Stimulated activated CD8-positive, alpha-beta memory T cell treated with anti-CD3 and anti-CD28 coated beads, Interleukin-12 subunit alpha, Interleukin-12 subunit beta, amount 100 ng/mL, for 24 hours (primary cell): ENCODE measurements around the gene RIPPLY3.
"Not testable (repeated sequence)": the region's sequence is repeated elsewhere in the genome, so short reads cannot be mapped to it uniquely, and the experiment has no call there.

Source experiments
- DNase-seq: peaks from one replicate; pipeline ENCODE4 v3.0.0-alpha.2; 2020; ENCODE audit errors: extremely low read depth

The RIPPLY3 gene

DNA sequence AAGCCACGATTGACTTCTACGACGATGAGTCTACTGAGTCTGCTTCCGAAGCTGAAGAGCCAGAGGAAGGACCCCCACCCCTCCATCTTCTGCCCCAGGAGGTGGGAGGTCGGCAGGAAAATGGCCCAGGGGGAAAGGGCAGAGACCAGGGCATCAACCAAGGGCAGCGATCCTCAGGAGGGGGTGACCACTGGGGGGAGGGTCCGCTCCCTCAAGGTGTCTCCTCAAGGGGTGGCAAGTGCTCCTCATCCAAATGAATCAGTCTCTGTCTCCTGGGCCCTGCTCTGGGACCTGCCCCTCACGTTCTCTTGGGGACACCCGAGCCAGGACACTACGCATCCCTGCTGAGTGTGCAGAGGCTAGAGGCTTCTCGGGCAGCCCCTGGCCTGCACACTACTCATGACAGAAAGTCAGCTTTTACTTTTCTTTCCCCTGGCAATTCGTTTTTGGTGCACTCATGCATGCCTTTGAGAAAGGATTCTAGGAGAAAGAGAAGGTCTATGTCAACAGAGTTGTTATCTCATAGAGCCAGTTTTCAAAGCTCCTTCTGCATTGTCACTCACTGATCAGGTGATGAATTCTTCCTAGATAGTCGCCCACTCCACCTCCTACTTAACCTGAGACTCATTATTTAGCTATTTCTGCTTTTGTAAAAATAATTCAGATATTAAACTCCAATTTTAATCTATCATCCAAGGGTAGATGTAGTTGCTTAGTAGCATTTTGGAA, 11.6 kb downstream of the RIPPLY3 start:
- no peak for DNase-seq

GRCh38 chr21:37026499-37026898, 20.0 kb downstream of the RIPPLY3 start:
- no peak for DNase-seq

DNA sequence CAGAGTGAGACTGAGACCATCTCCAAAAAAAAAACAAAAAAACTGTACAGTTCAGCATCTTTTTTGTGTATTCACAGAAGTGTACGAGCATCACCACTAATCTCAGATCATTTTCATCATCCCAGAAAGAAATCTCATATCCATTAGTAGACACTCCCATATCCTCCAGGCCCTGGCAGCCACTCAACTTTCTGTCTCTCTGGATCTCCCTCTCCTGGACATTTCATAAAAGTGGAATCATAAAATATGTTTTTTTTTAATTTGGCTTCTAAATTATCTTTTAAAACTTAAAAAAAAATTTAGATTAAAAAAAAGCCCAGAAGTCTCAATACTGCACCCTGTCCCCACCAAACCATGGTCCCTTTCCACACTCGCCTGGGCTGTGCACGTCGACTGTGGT, 22.1 kb downstream of the RIPPLY3 start:
- no peak for DNase-seq

DNA sequence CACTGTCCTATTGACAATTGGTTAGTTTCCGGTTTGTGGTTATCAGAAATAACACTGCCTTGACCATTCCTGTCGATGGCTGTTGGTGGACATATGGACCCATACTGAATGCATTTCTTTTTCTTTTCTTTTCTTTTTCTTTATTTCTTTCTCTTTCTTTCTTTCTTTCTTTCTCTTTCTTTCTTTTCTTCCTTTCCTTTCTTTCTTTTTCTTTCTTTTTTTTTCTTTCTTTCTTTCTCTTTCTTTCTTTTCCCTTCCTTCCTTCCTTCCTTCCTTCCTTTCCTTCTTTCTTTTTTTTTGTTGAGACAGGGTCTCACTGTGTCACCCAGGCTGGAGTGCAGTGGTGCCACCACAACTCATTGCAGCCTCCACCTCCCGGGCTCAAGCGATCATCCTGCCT, 24.4 kb downstream of the RIPPLY3 start:
- DNase-seq, result no peak

DNA sequence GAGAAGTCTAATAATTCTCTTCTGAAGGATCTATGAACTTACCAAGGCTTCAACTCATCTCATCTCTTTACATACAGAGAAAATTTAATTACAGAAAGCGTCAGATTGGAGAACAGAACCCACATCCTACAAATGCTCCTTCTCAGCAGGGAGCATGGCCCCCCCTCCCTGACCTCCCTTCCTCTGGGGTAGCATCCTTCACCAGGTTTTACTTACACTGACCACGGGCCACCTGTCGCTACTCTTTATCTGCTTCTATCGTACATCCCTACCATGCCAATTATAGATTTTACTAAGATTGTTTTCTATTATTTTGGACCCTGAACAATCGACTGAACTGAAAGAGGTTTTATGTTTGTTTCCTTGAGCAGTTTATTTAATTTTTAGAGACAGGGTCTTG, 25.8 kb downstream of the RIPPLY3 start:
- DNase-seq, result no peak

GRCh38 chr21:37032877-37033471, 26.5 kb downstream of the RIPPLY3 start:
- DNase-seq, result no peak

GRCh38 chr21:37034394-37034793, 27.9 kb downstream of the RIPPLY3 start:
- DNase-seq, result not testable (repeated sequence)

- DNase-seq, result no peak
Observed at GRCh38 chr21:37036177-37036576, 29.7 kb downstream of the RIPPLY3 start.

DNA sequence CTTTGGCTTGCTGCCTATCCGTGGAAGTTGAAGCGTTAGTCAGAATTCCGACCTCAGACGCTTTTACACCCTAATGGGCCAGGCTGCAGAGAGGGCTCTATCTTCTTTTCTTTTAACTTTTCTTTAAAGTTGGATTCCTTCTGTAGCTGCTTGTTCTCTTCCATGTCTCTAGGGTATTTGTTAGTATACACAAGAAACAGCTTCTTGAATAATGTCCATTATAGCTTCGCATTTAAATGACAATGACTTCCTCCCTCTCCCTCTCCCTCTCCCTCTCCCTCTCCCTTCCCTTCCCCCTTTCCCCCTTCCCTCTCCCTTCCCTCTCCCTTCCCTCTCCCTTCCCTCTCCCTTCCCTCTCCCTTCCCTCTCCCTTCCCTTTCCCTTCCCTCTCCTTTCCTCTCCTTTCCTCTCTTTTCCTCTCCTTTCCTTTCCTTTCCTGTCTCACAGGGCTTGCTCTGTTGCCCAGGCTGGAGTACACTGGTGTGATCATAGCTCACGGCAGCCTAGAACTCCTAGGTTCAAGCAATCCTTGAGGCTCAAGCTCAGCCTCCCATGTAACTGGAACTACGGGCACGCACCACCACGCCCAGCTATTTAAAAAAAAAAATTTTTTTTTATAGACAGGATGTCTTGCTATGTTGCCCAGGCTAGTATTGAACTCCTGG, 33.0 kb downstream of the RIPPLY3 start:
- no peak for DNase-seq

DNA sequence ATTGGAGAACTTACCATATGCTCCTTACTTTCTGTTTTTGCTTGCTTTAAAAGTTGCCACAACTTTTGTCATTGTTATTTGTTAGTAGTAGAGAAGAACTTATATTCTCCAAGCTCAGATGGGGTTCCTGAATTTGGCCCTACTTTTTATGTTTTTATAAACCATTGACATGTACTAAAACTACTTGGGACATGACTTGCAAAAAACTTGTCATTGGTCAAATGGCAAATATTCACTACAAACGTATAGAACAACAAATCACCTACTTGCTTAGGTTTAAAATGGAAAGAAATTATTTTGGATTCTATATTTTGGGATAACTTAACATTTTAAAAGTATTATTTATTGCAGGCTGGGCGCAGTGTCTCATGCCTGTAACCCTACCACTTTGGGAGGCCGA, 33.7 kb downstream of the RIPPLY3 start:
- DNase-seq, result no peak

DNA sequence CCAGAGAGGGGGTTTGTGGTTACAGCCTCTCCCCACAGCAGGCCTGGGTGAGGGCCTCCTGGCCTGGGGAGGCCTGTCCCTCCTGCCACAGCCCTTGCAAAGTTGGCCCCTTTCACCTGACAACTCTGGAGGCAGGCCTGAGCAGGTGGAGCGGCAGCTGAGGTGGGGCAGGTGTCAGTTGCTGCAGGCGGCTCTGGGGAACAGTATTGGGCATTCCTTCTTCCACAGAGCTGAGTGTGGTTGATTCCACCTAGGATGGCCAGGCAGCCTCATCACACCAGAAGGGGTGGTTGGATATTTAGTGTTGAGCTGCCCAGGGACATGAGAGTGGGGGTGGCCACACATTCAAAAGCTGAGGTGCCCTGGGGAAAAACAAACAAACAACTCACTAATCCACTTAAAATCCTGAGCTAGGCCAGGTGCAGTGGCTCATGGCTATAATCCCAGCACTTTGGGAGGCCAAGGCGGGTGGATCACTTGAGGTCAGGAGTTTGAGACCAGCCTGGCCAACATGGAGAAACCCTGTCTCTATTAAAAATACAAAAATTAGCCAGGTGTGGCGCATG, 35.3 kb downstream of the RIPPLY3 start:
- DNase-seq, result no peak

GRCh38 chr21:37043818-37044217, 37.3 kb downstream of the RIPPLY3 start:
- no peak for DNase-seq

- no peak for DNase-seq
Observed at GRCh38 chr21:37044643-37045042, 38.1 kb downstream of the RIPPLY3 start.

GRCh38 chr21:37045149-37045548, 38.6 kb downstream of the RIPPLY3 start:
- DNase-seq, result no peak

GRCh38 chr21:37045556-37045955, 39.1 kb downstream of the RIPPLY3 start:
- no peak for DNase-seq

- no peak for DNase-seq
Observed at GRCh38 chr21:37047079-37047478, 40.6 kb downstream of the RIPPLY3 start.

- DNase-seq, result not testable (repeated sequence)
Observed at GRCh38 chr21:37049741-37050140, 43.2 kb downstream of the RIPPLY3 start.

DNA sequence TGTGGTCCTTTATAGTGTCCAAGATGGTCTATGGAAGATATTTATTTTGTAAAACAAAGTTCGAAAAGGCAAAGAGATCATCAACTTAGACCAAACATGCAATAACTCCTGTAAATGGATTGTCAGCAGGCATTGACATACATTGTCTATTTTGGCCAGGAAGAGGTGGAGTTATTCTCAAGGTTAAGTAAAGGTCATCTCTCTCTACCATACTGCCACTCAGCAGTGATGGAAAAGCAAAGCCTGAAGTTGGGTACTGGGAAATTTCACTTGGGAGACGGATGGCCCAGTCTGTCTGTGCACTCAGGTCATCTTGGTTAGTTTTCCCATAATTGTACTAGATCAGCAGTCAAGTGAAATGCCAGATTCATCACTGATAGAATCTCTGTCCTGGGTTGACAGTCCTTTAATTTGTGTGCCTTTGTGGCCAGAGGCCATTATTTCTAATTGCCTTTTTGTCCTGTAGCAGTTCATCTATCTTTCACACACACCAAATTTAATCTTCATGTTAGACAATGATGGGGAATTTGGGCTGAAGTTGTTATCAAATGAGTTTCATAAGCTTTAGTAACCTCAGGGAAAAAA, 48.9 kb downstream of the RIPPLY3 start:
- no peak for DNase-seq

- no peak for DNase-seq
Observed at GRCh38 chr21:37057614-37058013, 51.1 kb downstream of the RIPPLY3 start.

DNA sequence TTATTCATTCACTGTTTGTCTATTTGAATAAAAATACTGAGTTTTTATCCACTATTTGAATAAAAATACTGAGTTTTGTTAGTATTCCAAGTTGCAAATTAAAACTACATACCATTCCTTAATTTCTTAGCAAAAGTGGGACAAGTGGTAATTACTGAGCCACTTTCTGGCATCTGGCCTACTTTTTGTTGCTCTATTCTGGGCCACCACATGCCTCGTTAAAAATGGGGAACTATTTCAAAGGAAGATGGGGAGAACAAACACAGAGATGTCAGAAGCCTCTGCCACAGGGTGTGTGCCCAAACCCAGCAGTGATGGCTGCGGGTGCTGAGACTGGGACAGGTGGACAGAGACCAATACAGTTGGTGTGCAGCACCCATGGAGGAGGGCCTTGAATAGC, 51.8 kb downstream of the RIPPLY3 start:
- no peak for DNase-seq

GRCh38 chr21:37059181-37059580, 52.7 kb downstream of the RIPPLY3 start:
- DNase-seq, result no peak

- no peak for DNase-seq
Observed at GRCh38 chr21:37060296-37060695, 53.8 kb downstream of the RIPPLY3 start.
